Measurements from ENCODE around the gene NKG7. TPM values are rescaled to one million over a fixed set of nuclear protein-coding genes. Genes with fewer than 3 reads are reported as not detected.
A peak's percentile ranks its signal among the peaks of the same experiment; 100 is the strongest.

NKG7 gene
- total and polyA plus RNA-seq, 2 experiments from 2014 or later, result not detected

DNA sequence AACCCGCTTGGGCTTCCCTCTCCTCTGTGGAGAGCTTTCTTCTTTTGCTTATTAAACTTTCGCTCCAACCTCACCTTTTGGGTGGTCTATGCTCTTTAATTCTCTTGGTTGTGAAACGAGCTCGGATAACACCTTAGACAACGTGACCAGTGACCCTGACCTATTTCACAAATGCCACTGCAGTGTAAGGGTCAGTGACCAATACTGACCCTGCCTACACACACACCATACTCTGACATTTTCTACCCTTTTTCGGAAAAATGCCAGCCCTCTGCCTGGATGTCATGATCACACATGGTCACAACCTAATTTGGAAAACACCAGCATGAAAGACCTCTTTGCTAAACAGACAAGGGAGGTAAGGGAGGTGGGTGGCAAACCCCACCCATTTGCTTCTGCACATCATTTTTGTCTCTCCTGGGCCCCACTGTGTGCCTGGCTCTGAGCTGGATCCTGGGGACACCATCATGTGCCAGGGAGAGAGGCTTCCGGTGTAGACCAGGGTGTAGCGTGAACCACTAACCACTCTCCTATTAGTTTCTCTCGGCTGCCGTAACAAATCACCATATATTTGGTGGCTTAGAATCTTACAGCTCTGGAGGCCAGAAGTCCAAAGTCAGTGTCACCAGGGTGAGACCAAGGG lies 16.2 kb downstream of the NKG7 start:
- H3K36me3 ChIP-seq (replicated peaks; ENCODE audit: insufficient read depth, low read depth), result no peaks in the 10 kb centered on the region
- H3K79me2 ChIP-seq, result peaks cover 40% of the 10 kb centered on the region
- H3K27me3 ChIP-seq, result no peaks in the 10 kb centered on the region
- 91% methylated on average over 10 of the region's 10 CpGs for whole genome bisulfite sequencing (ENCODE audit: low lambda C conversion rate, missing lambda C conversion rate)
- H4K20me1 ChIP-seq (ENCODE audit: insufficient read depth, poor library complexity, severe bottlenecking), result no peaks in the 10 kb centered on the region
- TF ChIP-seq EZH2phosphoT487 (IDR thresholded peaks at IDR 0.05; ENCODE audit: low read depth, severe bottlenecking, unreplicated experiment) (no peak), CTCF (IDR thresholded peaks at IDR 0.05; ENCODE audit: poor library complexity) (no peak), EZH2 (IDR thresholded peaks at IDR 0.05; ENCODE audit: borderline replicate concordance) (no peak)
- H3K4me1 ChIP-seq (ENCODE audit: insufficient read depth), result peaks cover 26% of the 10 kb centered on the region
- no peak overlapping the region for H3K4me3 ChIP-seq
- no peak overlapping the region for H2AFZ ChIP-seq
- no peaks in the 10 kb centered on the region for H3K9me3 ChIP-seq (ENCODE audit: low read depth)
- no peaks in the 10 kb centered on the region for H3K9me2 ChIP-seq (replicated peaks; ENCODE audit: insufficient read depth)
- no peak overlapping the region for H3K4me2 ChIP-seq
- no peak for DNase-seq (ENCODE audit: low spot score)
- H3K27ac ChIP-seq, result no peak overlapping the region

- no peak overlapping the region for H2AFZ ChIP-seq
- no peaks in the 10 kb centered on the region for H3K9me3 ChIP-seq (ENCODE audit: low read depth)
- peaks cover 26% of the 10 kb centered on the region for H3K79me2 ChIP-seq
- 2% methylated on average over 8 of the region's 8 CpGs for WGBS (ENCODE audit: low lambda C conversion rate, missing lambda C conversion rate)
- no peak overlapping the region for H3K4me3 ChIP-seq
- no peaks in the 10 kb centered on the region for H3K9me2 ChIP-seq (replicated peaks; ENCODE audit: insufficient read depth)
- DNase-seq (ENCODE audit: low spot score), result peak; percentile 79
- H3K4me2 ChIP-seq, result peak overlapping the region; percentile 67
- H4K20me1 ChIP-seq (ENCODE audit: insufficient read depth, poor library complexity, severe bottlenecking), result no peaks in the 10 kb centered on the region
- H3K4me1 ChIP-seq (ENCODE audit: insufficient read depth), result peaks cover 24% of the 10 kb centered on the region
- H3K36me3 ChIP-seq (replicated peaks; ENCODE audit: insufficient read depth, low read depth), result no peaks in the 10 kb centered on the region
- no peaks in the 10 kb centered on the region for H3K27me3 ChIP-seq
- TF ChIP-seq CTCF (IDR thresholded peaks at IDR 0.05; ENCODE audit: poor library complexity) (no peak), EZH2phosphoT487 (IDR thresholded peaks at IDR 0.05; ENCODE audit: low read depth, severe bottlenecking, unreplicated experiment) (no peak)
- peak overlapping the region; percentile 96 for H3K27ac ChIP-seq
These were observed 17.7 kb downstream of the NKG7 start for GRCh38 chr19:51354742-51355148.

DNA sequence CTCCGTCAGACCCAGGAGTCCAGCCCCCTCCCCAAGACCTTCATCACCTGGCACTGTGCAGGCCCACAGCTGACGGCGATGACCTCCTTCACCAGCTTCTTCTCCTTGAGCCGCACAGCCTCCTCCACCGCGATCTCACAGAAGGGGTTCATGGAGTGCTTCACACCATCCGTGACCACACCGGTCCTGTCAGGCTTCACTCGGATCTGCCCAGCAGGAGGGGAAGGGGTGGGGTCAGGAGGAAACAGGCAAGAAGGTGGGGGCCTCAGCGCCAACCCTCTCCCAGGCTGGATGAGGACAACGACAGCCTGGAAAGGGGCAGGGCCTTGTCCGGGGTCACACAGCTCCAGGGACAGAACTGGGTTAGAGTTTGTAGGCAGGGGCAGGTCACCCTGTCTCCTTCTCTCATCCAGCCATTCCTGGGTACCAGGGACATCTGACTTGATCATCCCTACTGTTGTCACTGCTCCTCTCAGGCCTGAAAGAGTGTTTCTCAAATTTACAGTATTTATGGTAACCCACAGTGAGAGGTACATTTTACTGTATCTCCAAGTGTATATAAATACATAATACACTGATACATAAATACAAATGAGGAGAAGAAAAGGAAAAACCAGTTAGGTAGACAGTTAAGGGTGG lies 18.2 kb downstream of the NKG7 start:
- Histone ChIP-seq H3K36me3 (replicated peaks; ENCODE audit: insufficient read depth, low read depth) (no peaks in the 10 kb centered on the region), H3K9me2 (replicated peaks; ENCODE audit: insufficient read depth) (no peaks in the 10 kb centered on the region), H3K79me2 (peaks cover 24% of the 10 kb centered on the region), H3K4me2 (peak overlapping the region; percentile 67), H3K4me3 (no peak overlapping the region), H2AFZ (no peak overlapping the region), H3K9me3 (ENCODE audit: low read depth) (no peaks in the 10 kb centered on the region), H3K27me3 (no peaks in the 10 kb centered on the region), H3K27ac (peak overlapping the region; percentile 96), H4K20me1 (ENCODE audit: insufficient read depth, poor library complexity, severe bottlenecking) (no peaks in the 10 kb centered on the region), H3K4me1 (ENCODE audit: insufficient read depth) (peaks cover 20% of the 10 kb centered on the region)
- 42% methylated on average over 11 of the region's 12 CpGs for WGBS (ENCODE audit: low lambda C conversion rate, missing lambda C conversion rate)
- no peak for TF ChIP-seq EZH2phosphoT487 (IDR thresholded peaks at IDR 0.05; ENCODE audit: low read depth, severe bottlenecking, unreplicated experiment)
- no peak for TF ChIP-seq EZH2 (IDR thresholded peaks at IDR 0.05; ENCODE audit: borderline replicate concordance)
- no peak for TF ChIP-seq CTCF (IDR thresholded peaks at IDR 0.05; ENCODE audit: poor library complexity)
- DNase-seq (ENCODE audit: low spot score), result peak; percentile 55
